Activated CD4-positive, alpha-beta T cell treated with anti-CD3 and anti-CD28 coated beads for 1 hour (primary cell): ENCODE data around the gene EPB41L4B.
"Not testable (repeated sequence)": the region's sequence is repeated elsewhere in the genome, so short reads cannot be mapped to it uniquely, and the experiment has no call there.

ENCODE experiments used
- DNase-seq: peaks from one replicate; pipeline ENCODE4 v3.0.0-alpha.2; 2020

The EPB41L4B gene

DNA sequence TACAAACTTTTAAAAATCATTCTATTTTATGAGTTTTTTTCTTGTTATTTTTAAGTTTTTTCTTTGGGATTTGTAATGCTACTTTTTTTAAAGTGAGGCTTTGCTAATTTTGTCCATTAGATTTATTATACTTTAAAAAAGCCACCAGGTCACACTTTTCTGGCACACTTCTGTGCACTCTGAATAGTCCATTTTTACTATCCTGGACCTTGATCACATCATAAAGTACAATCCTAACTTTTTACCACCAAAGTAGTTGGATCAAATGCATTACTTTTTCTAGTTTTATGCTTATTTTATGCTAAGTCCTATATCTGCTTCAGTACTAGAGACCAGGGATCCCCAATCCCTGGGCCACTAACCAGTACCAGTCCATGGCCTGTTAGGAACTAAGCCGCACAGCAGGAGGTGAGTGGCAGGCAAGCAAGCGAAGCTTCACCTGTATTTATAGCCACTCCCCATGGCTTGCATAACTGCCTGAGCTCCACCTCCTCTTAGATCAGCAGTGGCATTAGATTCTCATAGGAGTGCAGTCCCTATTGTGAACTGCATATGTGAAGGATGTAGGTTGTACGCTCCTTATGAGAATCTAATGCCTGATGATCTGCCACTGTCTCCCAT, 169.8 kb downstream of the EPB41L4B start:
- no peak for DNase-seq

DNA sequence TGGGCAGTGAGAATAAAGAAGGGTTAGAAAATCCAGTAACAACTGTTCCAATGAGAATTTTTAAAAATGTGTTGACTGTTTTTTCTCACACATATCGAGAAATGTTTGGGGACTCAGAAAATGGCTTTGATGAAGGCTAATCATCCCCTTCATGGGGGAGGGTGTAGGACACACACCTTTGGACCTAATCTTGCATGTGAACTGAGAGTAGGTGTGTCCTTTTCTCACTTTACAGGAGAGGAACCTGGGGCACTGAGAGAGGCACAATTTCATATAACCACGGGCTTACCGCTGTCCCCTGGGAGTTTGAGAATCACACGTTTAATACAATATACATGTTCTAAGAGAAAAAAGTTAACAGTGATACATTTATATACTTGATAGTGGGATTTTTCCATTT, 171.1 kb downstream of the EPB41L4B start:
- DNase-seq: no peak

DNA sequence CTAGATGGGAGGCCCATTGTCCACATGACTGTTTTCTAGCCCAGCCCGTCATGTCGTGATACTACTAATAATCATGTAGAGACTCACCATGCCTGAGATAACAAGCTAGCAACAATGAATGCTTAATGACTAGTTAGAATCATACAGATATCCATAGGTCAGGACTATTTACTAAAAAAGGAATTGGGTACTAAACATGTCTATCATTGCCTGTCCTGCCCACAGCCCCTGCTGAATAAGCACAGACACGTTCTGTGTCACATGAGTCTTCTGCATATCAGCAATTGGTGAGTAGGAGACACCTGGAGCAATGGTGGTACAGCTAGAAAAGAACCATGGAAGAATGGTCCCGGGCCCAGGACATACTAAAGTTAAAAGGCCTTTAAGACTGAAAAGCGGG, 171.8 kb downstream of the EPB41L4B start:
- no peak for DNase-seq

- no peak for DNase-seq
Measured at GRCh38 chr9:109145051-109145450, 175.8 kb downstream of the EPB41L4B start.

GRCh38 chr9:109143881-109144562, 176.8 kb downstream of the EPB41L4B start:
- DNase-seq: no peak

- DNase-seq: no peak
Measured at GRCh38 chr9:109141375-109141774, 179.5 kb downstream of the EPB41L4B start.

GRCh38 chr9:109139851-109140250, 181.0 kb downstream of the EPB41L4B start:
- no peak for DNase-seq

DNA sequence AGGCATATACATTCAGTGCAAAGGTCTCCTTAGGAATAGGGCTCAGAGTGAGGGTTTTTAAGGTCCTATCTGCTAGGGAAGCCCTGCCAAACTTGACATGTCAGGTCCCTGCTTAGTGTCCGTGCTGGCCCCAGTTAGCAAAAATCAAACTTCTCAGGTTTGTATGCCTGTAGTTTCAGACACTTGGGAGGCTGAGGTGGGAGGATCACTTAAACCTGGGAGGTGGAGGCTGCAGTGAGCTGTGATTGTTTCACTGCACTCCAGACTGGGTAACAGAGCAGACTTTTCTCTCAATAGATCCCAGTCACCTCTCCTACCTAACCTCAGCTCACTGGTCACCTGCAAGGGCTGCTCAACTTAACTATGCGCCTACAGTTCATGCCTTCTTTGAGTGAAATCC, 182.4 kb downstream of the EPB41L4B start:
- DNase-seq: no peak

DNA sequence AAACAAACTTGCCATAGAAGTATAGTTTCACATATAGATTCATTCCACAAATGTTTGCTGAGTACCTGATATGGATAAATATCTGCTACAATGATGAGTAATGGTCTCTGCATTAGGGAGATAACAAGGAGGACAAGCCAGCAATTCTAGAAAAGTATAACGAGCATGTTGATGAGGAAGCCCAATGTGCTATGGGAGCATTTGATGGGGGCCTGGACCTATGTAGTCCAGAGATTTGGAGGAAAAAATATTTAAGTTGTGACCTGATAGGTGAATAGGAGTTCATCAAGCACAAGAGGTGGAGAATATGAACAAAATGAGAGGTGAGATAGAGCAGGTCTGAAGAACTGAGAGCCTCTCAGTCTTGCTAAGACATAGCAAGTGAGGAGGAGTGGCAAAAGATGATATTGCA, 186.7 kb downstream of the EPB41L4B start:
- no peak for DNase-seq

DNA sequence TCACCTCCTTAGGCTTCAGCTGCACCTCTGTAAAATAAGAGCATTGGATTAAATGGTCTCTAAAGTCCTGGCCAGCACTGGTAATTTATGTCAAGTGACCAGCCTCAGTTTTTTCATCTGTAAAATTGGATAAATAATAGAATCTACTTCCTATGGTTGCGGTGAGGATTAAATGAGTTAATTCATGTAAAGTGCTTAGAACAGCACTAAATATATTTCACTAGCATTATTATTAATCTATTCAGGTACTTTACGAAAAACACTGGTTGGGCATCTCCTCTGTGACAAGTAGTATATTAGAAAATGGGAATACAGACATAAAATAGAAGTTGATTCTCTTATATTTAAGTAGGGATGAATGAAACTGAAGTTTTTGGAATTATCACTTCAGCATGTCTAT, 187.3 kb downstream of the EPB41L4B start:
- DNase-seq: no peak

GRCh38 chr9:109132567-109133021, 188.3 kb downstream of the EPB41L4B start:
- no peak for DNase-seq

DNA sequence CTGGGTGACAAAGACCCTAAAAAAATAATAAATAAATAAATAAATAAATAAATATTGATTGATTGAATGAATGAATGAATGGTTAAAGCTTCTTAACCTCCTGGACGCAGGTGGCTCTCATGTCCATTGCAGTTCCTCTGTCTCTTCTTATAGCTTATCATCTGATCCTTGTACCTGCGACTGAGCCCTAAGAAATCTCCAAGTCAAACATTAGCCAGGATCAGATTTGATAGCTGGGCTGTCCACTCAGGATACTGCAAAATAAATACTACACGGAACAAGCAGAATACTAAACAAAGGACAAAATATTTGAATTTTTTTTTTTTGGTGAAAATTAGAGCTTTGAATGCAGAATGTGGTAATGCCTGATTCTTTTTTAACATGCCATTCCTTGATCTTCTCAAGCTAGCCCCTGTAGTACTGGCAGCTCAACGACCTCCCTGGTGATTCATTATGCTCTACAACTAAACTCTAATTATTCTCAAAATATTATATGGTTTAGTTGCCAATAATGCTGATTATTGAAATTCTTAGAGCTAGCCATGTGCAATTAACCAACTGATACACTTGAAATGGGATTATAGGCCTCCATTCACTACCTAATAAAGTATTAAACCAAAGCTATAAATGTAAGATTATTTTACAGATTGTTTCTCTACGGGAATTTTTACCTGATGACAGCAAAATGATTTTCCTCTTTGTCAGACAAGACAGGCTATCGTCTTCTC, 191.2 kb downstream of the EPB41L4B start:
- no peak for DNase-seq

GRCh38 chr9:109126671-109127070, 194.2 kb downstream of the EPB41L4B start:
- DNase-seq: not testable (repeated sequence)

DNA sequence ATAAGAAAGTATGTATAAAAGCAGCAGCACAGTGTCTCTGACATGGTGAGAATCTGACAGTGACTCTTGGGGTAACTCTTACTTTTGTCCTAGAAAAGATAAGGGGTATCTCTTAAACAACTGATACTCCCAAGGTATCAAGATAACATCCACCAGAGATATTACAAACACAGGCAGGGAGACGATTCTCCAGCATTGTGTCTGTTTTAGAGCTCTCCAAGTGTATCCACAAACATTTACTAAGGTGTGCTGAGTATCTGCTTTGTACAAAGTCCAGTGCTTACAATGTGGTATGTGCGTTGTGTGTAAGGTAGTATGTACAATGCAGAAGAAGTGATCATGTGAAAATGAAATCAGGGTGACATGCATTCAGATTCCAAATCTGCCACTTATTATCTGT, 196.7 kb downstream of the EPB41L4B start:
- no peak for DNase-seq

DNA sequence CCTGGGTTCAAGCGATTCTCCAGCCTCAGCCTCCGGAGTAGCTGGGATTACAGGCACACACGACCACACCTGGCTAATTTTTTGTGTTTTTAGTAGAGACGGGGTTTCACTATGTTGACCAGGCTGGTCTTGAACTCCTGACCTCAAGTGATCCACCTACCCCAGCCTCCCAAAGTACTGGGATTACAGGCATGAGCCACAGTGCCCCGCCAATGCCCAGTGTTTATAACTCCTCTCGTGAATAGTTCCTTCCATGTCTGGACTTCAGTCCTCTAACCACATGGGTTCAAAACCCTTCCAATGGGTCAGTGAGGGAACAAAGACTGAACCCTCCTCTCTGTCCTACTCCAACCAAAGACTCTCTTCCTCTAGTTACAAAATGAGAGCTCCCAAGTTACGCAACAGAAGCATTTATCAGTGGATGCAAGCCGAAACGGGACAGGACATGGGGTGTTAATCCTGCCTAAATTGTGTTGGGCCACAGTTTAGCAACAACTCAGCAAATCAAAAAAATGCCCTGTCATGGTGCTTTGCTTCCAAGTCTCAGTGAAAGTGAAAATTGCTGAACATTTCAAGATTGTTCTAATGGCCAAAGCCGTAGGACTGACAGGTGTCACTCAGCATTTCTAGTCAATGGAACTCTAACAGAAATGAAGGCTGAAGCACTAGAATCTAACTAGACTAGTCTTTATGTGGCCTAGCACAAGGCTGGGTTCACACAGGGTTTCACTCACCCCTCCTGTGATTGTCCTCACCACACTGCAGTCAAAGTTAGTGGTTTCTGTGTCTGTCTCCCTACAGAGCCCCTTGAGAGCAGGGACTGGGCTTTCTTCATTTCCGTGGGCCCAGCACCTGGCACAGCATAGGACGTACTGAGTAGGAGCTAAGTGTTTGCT, 197.9 kb downstream of the EPB41L4B start:
- DNase-seq: no peak
